ENCODE results near the gene XPR1.
A peak's percentile ranks its signal among the peaks of the same experiment; 100 is the strongest.

Gene XPR1

GRCh38 chr1:180920702-180921101 is 288.9 kb downstream of the XPR1 start:
- Histone ChIP-seq H3K27me3 (ENCODE audit: low read length) (no peaks in the 10 kb centered on the region), H3K27ac (ENCODE audit: low read depth, low read length) (no peak overlapping the region), H3K36me3 (ENCODE audit: low read length) (no peaks in the 10 kb centered on the region), H3F3A (ENCODE audit: insufficient read depth) (no peaks in the 10 kb centered on the region), H3K4me3 (ENCODE audit: insufficient read depth, low read length, poor library complexity, severe bottlenecking) (no peak overlapping the region), H2AFZ (ENCODE audit: low read depth, low read length, severe bottlenecking) (no peak overlapping the region), H3K79me2 (ENCODE audit: insufficient read depth, low read length) (no peaks in the 10 kb centered on the region), H3K4me2 (ENCODE audit: low read depth, low read length, poor library complexity, severe bottlenecking) (no peak overlapping the region), H3K9me3 (ENCODE audit: insufficient read depth, low read length) (no peaks in the 10 kb centered on the region), H4K20me1 (ENCODE audit: low read depth, low read length) (no peaks in the 10 kb centered on the region), H3K9ac (ENCODE audit: low read length) (no peak overlapping the region), H3K9me2 (replicated peaks; ENCODE audit: insufficient read depth, low read length) (no peaks in the 10 kb centered on the region)
- TF ChIP-seq CTCF (IDR thresholded peaks at IDR 0.05; ENCODE audit: insufficient read depth, low read length, poor library complexity, severe bottlenecking) (peak; percentile 9), EZH2phosphoT487 (conservative IDR thresholded peaks at IDR 0.05; ENCODE audit: low read length) (no peak)

- Histone ChIP-seq H3K27ac (ENCODE audit: low read depth, low read length) (no peak overlapping the region), H3K4me2 (ENCODE audit: low read depth, low read length, poor library complexity, severe bottlenecking) (no peak overlapping the region), H3K27me3 (ENCODE audit: low read length) (no peaks in the 10 kb centered on the region), H4K20me1 (ENCODE audit: low read depth, low read length) (no peaks in the 10 kb centered on the region), H3K79me2 (ENCODE audit: insufficient read depth, low read length) (no peaks in the 10 kb centered on the region), H3K36me3 (ENCODE audit: low read length) (no peaks in the 10 kb centered on the region), H2AFZ (ENCODE audit: low read depth, low read length, severe bottlenecking) (no peak overlapping the region), H3K9me3 (ENCODE audit: insufficient read depth, low read length) (no peaks in the 10 kb centered on the region), H3F3A (ENCODE audit: insufficient read depth) (no peaks in the 10 kb centered on the region), H3K4me3 (ENCODE audit: insufficient read depth, low read length, poor library complexity, severe bottlenecking) (no peak overlapping the region), H3K9ac (ENCODE audit: low read length) (no peak overlapping the region), H3K9me2 (replicated peaks; ENCODE audit: insufficient read depth, low read length) (no peaks in the 10 kb centered on the region)
- no peak for TF ChIP-seq CTCF (IDR thresholded peaks at IDR 0.05; ENCODE audit: insufficient read depth, low read length, poor library complexity, severe bottlenecking)
- no peak for TF ChIP-seq EZH2phosphoT487 (conservative IDR thresholded peaks at IDR 0.05; ENCODE audit: low read length)
These were observed 289.6 kb downstream of the XPR1 start for GRCh38 chr1:180921386-180921785.

GRCh38 chr1:180921891-180922630 is 290.2 kb downstream of the XPR1 start:
- Histone ChIP-seq H3K9ac (ENCODE audit: low read length) (no peak overlapping the region), H3K79me2 (ENCODE audit: insufficient read depth, low read length) (no peaks in the 10 kb centered on the region), H3K4me3 (ENCODE audit: insufficient read depth, low read length, poor library complexity, severe bottlenecking) (no peak overlapping the region), H3F3A (ENCODE audit: insufficient read depth) (no peaks in the 10 kb centered on the region), H2AFZ (ENCODE audit: low read depth, low read length, severe bottlenecking) (no peak overlapping the region), H3K36me3 (ENCODE audit: low read length) (no peaks in the 10 kb centered on the region), H3K9me3 (ENCODE audit: insufficient read depth, low read length) (no peaks in the 10 kb centered on the region), H3K27ac (ENCODE audit: low read depth, low read length) (no peak overlapping the region), H3K9me2 (replicated peaks; ENCODE audit: insufficient read depth, low read length) (no peaks in the 10 kb centered on the region), H4K20me1 (ENCODE audit: low read depth, low read length) (no peaks in the 10 kb centered on the region), H3K4me2 (ENCODE audit: low read depth, low read length, poor library complexity, severe bottlenecking) (no peak overlapping the region), H3K27me3 (ENCODE audit: low read length) (no peaks in the 10 kb centered on the region)
- TF ChIP-seq CTCF (IDR thresholded peaks at IDR 0.05; ENCODE audit: insufficient read depth, low read length, poor library complexity, severe bottlenecking), result no peak
